Activated CD4-positive, CD25-positive, alpha-beta regulatory T cell (primary cell): ENCODE measurements around the gene ZDHHC14.

Source experiments
- DNase-seq, 4 experiments: peaks; one replicate each; lab custom pipeline; 2025; lab: John Stamatoyannopoulos, UW

Gene ZDHHC14

GRCh38 chr6:157723376-157723775 lies 342.4 kb downstream of the ZDHHC14 start:
- no peak for DNase-seq

GRCh38 chr6:157724138-157724820 lies 343.3 kb downstream of the ZDHHC14 start:
- no peak for DNase-seq

- no peak for DNase-seq
These were observed 344.2 kb downstream of the ZDHHC14 start for GRCh38 chr6:157724960-157725741.

- no peak for DNase-seq
These were observed 344.8 kb downstream of the ZDHHC14 start for GRCh38 chr6:157725836-157726235.

- DNase-seq: no peak
These were observed 346.1 kb downstream of the ZDHHC14 start for GRCh38 chr6:157726892-157727628.
